Activated CD4-positive, alpha-beta T cell treated with anti-CD3 and anti-CD28 coated beads, Interleukin-2, amount 50 U/mL, for 48 hours (primary cell): ENCODE data around the gene SURF4.
"Not testable (repeated sequence)": the region's sequence is repeated elsewhere in the genome, so short reads cannot be mapped to it uniquely, and the experiment has no call there.

ENCODE experiments used
- DNase-seq, 2 experiments: peaks; one replicate each; pipeline ENCODE4 v3.0.0-alpha.2; 2020

SURF4 gene

GRCh38 chr9:133397370-133397769, 21.5 kb upstream of the SURF4 start:
- DNase-seq: no peak

- no peak for DNase-seq
Observed at GRCh38 chr9:133396952-133397351, 21.1 kb upstream of the SURF4 start.

GRCh38 chr9:133394687-133395271, 18.9 kb upstream of the SURF4 start:
- no peak for DNase-seq

GRCh38 chr9:133393399-133393798, 17.5 kb upstream of the SURF4 start:
- DNase-seq: no peak

DNA sequence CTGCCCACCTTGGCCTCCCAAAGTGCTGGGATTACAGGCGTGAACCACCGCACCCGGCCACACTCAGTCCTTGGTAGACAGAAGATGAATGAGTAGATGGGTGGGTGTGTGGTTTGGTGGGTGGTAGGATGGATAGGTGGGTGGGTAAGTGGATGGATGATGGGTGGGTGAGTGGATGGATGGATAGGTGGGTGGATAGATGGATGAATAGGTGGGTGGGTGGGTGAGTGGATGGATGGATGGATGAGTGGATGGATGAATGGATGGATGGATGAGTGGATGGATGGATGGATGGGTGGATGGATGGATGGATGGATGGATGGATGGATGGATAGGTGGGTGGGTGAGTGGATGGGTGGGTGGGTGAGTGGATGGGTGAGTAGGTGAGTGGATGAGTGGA, 16.4 kb upstream of the SURF4 start:
- DNase-seq: not testable (repeated sequence)

- not testable (repeated sequence) for DNase-seq
Observed at GRCh38 chr9:133391449-133391848, 15.6 kb upstream of the SURF4 start.

DNA sequence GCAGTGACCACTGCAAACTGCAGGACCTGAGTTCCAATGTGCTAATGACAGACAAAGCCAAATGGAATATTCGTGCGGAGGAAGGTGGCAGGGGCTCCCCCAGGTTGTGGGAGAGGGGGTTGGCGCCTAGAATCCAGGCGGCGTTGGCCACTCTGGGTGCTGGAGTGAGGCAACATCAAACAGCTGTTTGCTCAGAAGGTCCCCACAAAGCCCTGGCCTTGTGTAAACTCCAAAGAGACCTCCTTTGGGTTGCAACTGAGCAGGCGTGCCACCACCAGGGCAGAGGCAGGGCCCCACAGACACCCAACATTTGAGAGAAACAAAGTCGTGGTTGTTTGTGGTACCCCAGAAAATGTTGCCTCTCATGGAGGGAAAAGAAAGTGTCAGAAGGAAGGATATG, 14.9 kb upstream of the SURF4 start:
- DNase-seq: no peak

DNA sequence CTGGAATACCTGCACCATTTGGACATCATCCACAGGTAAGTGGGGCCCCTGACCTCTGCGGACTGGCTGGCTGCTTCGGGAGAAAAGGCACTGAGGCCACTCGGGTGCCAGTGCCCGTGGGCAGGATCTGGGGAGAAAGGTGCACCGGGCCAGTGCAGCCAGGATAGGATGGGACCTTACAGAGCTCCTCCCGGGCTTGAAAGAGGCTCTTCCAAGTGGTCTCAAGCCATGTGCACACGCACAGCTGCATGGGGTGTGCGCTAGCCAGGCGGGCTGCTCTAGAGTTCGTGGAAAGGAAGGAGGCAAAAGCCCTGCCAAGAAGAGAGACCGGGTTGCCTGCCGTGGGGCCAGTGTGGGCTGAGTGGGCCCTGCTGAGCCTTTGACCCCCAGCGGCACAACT, 13.7 kb upstream of the SURF4 start:
- DNase-seq: no peak

- DNase-seq: no peak
Observed at GRCh38 chr9:133389025-133389557, 13.2 kb upstream of the SURF4 start.

GRCh38 chr9:133387680-133388079, 11.8 kb upstream of the SURF4 start:
- no peak for DNase-seq

GRCh38 chr9:133386338-133386737, 10.5 kb upstream of the SURF4 start:
- DNase-seq: no peak

DNA sequence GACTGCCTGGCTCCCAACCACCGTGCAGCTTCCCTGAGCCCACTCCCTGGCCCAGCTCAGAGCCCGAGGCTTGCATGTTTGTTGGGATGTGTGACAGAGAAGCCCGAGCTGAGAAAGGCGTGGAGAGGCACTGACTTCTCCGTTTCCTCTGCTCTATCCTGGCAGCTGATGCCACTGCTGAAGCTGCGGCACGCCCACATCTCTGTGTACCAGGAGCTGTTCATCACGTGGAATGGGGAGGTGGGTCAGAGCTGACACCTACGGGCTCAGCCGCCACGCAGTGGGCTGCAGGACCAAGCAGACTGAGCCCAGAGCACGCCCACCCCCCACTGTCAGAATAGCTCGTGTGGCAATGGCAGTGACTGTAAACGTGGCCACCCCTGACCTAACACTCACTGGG, 9.6 kb upstream of the SURF4 start:
- no peak for DNase-seq

DNA sequence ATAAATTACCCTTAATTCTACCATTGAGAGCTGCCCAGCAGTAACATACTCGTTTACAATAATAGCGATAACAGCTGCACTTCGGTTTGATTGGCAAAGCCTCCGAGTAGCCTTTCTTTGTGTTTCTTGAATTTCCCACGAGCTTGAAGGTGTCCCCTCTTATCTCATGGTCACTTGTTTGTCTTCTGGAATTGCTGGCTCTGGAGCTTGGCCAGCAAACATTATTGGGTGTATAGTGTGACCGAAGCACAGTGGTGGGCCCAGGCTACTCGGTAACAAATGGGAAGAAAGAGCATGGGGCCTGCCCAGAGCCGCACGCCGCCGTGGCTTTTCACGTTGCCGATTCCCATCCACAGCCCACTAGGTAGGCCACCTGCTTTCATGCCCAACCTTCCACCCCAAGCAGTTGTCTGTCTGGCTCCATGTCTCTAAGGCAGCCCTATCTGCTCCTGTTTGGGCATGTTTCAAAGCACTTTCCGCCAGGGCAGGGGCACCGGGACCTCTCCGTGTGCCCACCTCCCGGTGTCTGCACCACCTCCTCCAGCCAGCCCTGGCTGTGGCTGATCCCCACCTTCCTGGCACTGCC, 9.0 kb upstream of the SURF4 start:
- DNase-seq: no peak

DNA sequence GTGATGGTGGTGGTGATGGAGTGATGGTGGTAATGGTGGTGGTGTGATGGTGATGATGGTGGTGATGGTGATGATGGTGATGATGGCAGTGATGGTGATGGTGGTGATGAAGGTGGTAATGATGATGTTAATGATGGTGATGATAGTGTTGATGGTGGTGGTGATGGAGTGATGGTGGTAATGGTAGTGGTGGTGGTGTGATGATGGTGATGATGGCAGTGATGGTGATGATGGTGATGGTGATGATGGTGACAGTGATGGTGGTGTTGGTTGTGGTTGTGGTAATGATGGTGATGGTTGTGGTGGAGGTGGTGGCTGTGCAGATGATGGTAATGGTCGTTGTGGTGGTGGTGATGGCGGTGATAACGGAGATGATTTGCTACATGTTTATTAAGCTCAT, 7.6 kb upstream of the SURF4 start:
- DNase-seq: no peak

GRCh38 chr9:133382507-133383141, 6.8 kb upstream of the SURF4 start:
- no peak for DNase-seq

DNA sequence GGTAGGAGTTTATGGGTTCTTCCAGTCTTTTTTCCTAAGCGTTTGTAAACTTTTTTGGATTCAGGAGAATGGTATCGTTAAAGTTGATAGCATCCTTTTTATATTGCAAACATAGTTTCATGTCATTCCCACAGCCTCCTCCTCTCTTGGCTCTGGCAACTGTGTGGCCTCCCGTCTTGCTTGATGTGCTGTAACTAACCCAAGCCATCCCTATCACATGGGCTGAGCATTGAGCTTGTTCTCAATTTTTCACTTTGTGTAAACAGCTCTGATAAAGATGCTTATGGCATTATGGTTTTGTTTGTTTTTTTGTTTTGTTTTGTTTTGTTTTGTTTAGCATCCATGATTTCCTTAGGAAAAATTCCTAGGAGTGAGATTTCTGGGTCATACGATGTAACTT, 4.9 kb upstream of the SURF4 start:
- DNase-seq: no peak

GRCh38 chr9:133379153-133380086, 3.6 kb upstream of the SURF4 start:
- DNase-seq: no peak

DNA sequence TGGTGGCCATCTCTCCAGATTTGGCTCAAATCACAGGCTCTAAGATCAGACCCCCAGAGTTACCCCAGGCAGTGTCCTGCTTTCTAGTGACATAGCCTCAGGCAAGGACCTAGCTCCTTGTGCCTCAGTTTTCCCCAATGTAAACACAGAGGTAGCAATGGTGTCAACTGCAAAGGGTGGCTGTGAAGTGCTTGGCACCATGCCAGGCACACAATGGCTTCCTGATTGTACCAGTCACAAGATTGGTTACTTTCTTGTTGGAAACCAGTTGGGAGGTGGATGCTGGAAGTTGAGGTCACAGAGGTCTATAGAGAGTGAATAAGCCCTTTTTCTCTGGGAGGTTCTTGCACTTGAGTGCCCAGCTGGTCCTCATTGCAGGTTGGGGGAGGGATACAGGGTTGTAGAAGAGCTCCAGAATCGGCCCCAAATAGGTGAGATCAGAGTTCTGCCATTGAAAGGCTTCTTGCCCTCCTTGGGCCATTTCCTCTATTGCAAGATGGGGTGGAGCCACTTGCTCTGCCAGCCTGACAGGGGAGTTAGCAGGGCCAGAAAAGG, 2.6 kb upstream of the SURF4 start:
- DNase-seq: no peak

- no peak for DNase-seq
Observed at GRCh38 chr9:133377721-133378216, 1.9 kb upstream of the SURF4 start.

GRCh38 chr9:133377280-133377679, 1.4 kb upstream of the SURF4 start:
- DNase-seq: not testable (repeated sequence)

DNA sequence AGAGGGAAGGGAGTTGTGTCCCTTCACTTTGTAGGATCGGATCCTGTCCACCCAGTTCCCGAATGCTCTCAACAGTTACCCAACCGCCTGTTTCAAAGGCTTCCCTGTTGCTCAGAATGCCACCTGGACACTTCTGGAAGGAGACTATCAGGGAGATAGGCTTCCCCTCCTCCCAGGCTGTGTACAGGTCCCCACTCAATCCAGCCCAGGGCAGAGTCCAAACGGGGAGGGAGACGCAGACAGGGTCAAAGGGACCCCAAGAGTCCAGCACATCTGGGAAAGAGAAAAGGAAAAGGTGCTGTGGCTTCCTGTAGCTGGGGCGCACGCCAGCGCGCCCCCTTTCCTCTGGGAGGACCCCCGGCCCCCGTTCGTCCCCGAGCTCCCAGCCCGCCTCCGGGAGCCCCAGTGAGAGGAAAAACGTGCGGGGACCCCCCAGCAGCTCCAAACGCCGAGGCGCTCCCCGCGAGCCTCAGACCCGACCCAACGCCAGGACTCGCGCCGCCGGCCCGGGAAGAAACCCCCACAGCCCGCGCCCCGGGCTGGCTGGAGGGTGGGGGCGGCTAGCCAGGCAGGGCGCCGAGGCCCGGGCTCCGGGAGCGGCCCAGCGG, 640 bp downstream of the SURF4 start:
- no peak for DNase-seq

DNA sequence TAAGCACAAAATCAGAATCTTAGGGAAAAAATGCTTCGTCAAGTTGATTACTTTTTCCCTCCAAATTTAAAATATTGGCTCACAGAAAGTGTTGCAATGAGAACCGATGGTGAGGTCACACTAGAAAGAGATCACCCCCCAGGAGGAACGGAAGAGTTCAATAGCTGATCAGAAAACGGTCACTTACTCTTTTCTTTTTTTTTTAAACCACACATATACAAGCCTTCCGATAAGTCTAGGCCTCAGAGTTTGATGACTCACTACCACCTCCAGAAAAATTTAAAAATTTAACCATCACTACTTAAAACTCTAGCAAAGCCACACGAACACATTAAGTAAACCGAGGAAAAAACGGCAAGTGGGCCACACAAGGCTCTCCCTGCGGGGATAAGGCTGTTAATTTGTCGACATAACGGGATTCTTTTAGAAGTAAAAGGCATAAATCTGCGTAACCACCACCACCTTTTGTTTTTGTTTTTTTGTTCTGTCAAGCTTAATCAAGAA, 1.2 kb downstream of the SURF4 start:
- no peak for DNase-seq
